Measurements from ENCODE around the gene DUSP9.
A peak's percentile ranks its signal among the peaks of the same experiment; 100 is the strongest.

The DUSP9 gene
- long read RNA-seq, result 0 reads

- H3K4me3 ChIP-seq (replicated peaks; ENCODE audit: insufficient read depth, low read length), result no peak within 1 kb of the TSS
- TF ChIP-seq REST (IDR thresholded peaks at IDR 0.05; ENCODE audit: insufficient replicate concordance, low read depth) (no peak), CTCF (IDR thresholded peaks at IDR 0.05; ENCODE audit: insufficient read depth, low read length) (no peak), SPI1 (IDR thresholded peaks at IDR 0.05; ENCODE audit: borderline replicate concordance, low read depth) (no peak), POLR2AphosphoS5 (IDR thresholded peaks at IDR 0.05; ENCODE audit: low read depth) (no peak), GABPA (IDR thresholded peaks at IDR 0.05; ENCODE audit: low read depth) (no peak)
- DNase-seq (ENCODE audit: low read depth in 1 of 2, low spot score in 1 of 2), result peak in 1 of 2 experiments; percentile 41
- H3K27me3 ChIP-seq (ENCODE audit: insufficient read depth, poor library complexity, severe bottlenecking), result peaks cover 37% of the 10 kb centered on the region
- no peak within 1 kb of the TSS for H3K27ac ChIP-seq (replicated peaks)
These were observed at the start of gene DUSP9 for GRCh38 chrX:153646620-153647373. Gene DUSP9 (plus strand): TSS chrX:153647203. CDS start chrX:153647954, 751 bp downstream.

- TF ChIP-seq SPI1 (IDR thresholded peaks at IDR 0.05; ENCODE audit: borderline replicate concordance, low read depth), result no peak
- TF ChIP-seq REST (IDR thresholded peaks at IDR 0.05; ENCODE audit: insufficient replicate concordance, low read depth), result no peak
- TF ChIP-seq CTCF (IDR thresholded peaks at IDR 0.05; ENCODE audit: insufficient read depth, low read length), result no peak
- no peak for TF ChIP-seq GABPA (IDR thresholded peaks at IDR 0.05; ENCODE audit: low read depth)
- no peak for TF ChIP-seq POLR2AphosphoS5 (IDR thresholded peaks at IDR 0.05; ENCODE audit: low read depth)
- H3K4me3 ChIP-seq (replicated peaks; ENCODE audit: insufficient read depth, low read length), result peak within 1 kb of the TSS; percentile 64
- peak in 1 of 2 experiments; percentile 9 for DNase-seq (ENCODE audit: low read depth in 1 of 2, low spot score in 1 of 2)
- peak within 1 kb of the TSS; percentile 78 for H3K27ac ChIP-seq (replicated peaks)
- H3K27me3 ChIP-seq (ENCODE audit: insufficient read depth, poor library complexity, severe bottlenecking), result no peaks in the 10 kb centered on the region
These were observed 48.3 kb upstream of the DUSP9 start, which contains the start of gene CCNQ for GRCh38 chrX:153598541-153599191. Gene CCNQ (minus strand): TSS chrX:153599139. CDS start chrX:153599073, 66 bp downstream.

GRCh38 chrX:153599192-153600031 is 47.6 kb upstream of the DUSP9 start:
- TF ChIP-seq GABPA (IDR thresholded peaks at IDR 0.05; ENCODE audit: low read depth) (no peak; the same call in 1 of the 2 replicates), POLR2AphosphoS5 (IDR thresholded peaks at IDR 0.05; ENCODE audit: low read depth) (no peak), CTCF (IDR thresholded peaks at IDR 0.05; ENCODE audit: insufficient read depth, low read length) (no peak), SPI1 (IDR thresholded peaks at IDR 0.05; ENCODE audit: borderline replicate concordance, low read depth) (no peak), REST (IDR thresholded peaks at IDR 0.05; ENCODE audit: insufficient replicate concordance, low read depth) (no peak)
- DNase-seq (ENCODE audit: low read depth in 1 of 2, low spot score in 1 of 2), result peak; percentile 60 to 79
- Histone ChIP-seq H3K27ac (replicated peaks) (peak overlapping the region; percentile 78), H3K27me3 (ENCODE audit: insufficient read depth, poor library complexity, severe bottlenecking) (no peaks in the 10 kb centered on the region), H3K4me3 (replicated peaks; ENCODE audit: insufficient read depth, low read length) (peak overlapping the region; percentile 61)

Data from HL-60 (cell line).